LNCAP (cell line): ENCODE measurements around the gene DMD.

Source experiments
- CTCF ChIP-seq: fragments of 450-650 bp; IDR thresholded peaks from 2 replicates; pipeline ENCODE4 v1.5.1; 2017; ENCODE audit warnings: mild to moderate bottlenecking

The DMD gene

GRCh38 chrX:32678487-32678886, 532.9 kb downstream of the DMD start:
- no peak for TF ChIP-seq CTCF

GRCh38 chrX:32673193-32673592, 538.2 kb downstream of the DMD start:
- TF ChIP-seq CTCF = no peak

- no peak for TF ChIP-seq CTCF
These were observed 548.8 kb downstream of the DMD start for GRCh38 chrX:32662516-32662915.

GRCh38 chrX:32644476-32645245, 566.7 kb downstream of the DMD start:
- no peak for TF ChIP-seq CTCF

- no peak for TF ChIP-seq CTCF
These were observed 569.1 kb downstream of the DMD start for GRCh38 chrX:32642283-32642682.

- TF ChIP-seq CTCF = no peak
These were observed 593.2 kb downstream of the DMD start for GRCh38 chrX:32618154-32618553.

- TF ChIP-seq CTCF = no peak
These were observed 596.6 kb downstream of the DMD start for GRCh38 chrX:32614707-32615106.

GRCh38 chrX:32599156-32599555, 612.2 kb downstream of the DMD start:
- no peak for TF ChIP-seq CTCF
